Neural progenitor cell (in vitro differentiated cells): ENCODE data around the gene CRNN.

Experiments used
- CTCF ChIP-seq: fragments of 200-600 bp; sonication (generic); IDR thresholded peaks from 2 replicates; pipeline ENCODE4 v1.5.1; 2017; ENCODE audit warnings: antibody characterized with exemption, mild to moderate bottlenecking
- EZH2 ChIP-seq: fragments of 200-600 bp; sonication (generic); IDR thresholded peaks from 2 replicates; pipeline ENCODE4 v1.6.1; 2017; ENCODE audit warnings: antibody characterized with exemption, mild to moderate bottlenecking, moderate library complexity

GRCh38 chr1:152410599-152410998 is 3.5 kb downstream of the CRNN start:
- TF ChIP-seq CTCF: no peak
- no peak for TF ChIP-seq EZH2
